Esophagus squamous epithelium (tissue), 4 donors: ENCODE data around the gene MORC1.

Experiments used
- CTCF ChIP-seq, 6 experiments: fragments of 450-650 bp in 4 of 6; fragments of 200-600 bp in 2 of 6; sonication (generic) in 2 of 6; IDR thresholded peaks; one replicate each; pipeline ENCODE4 v1.5.1; 2016 to 2019; ENCODE audit warnings: antibody characterized with exemption in 6 of 6, mild to moderate bottlenecking in 4 of 6, moderate library complexity in 4 of 6
- POLR2A ChIP-seq, 4 donors: fragments of 450-650 bp; IDR thresholded peaks; one replicate each; pipeline ENCODE4 v1.6.1; 2017; ENCODE audit warnings: antibody characterized with exemption in 4 of 4, mild to moderate bottlenecking in 4 of 4, moderate library complexity in 3 of 4

- TF ChIP-seq CTCF (IDR thresholded peaks at IDR 0.05) (no peak), POLR2A (IDR thresholded peaks at IDR 0.05) (no peak)
Observed at GRCh38 chr3:109115451-109115850, 2.5 kb downstream of the MORC1 start.
